Activated naive CD4-positive, alpha-beta T cell treated with anti-CD3 and anti-CD28 coated beads, Interleukin-2, amount 10 ng/mL, durations not matched to agents 7 days and 5 days (primary cell): ENCODE measurements around the gene MTTP.

Source experiments
- CTCF ChIA-PET: fragments of 350-600 bp; sonication (Branson Sonifier 250); formaldehyde crosslinking; loops from one replicate; lab custom pipeline; 2021; ENCODE audit warnings: antibody characterized with exemption; lab: Charles Lee
- DNase-seq: peaks from one replicate; pipeline ENCODE4 v3.0.0-alpha.2; 2020
- H3K27ac Mint-ChIP-seq: one replicate; pipeline ENCODE4 v1.8.0; 2021; ENCODE audit warnings: mild to moderate bottlenecking, moderate library complexity, mixed read lengths
- H3K27me3 Mint-ChIP-seq: one replicate; pipeline ENCODE4 v1.8.0; 2021; ENCODE audit warnings: mild to moderate bottlenecking, mixed read lengths
- H3K36me3 Mint-ChIP-seq: one replicate; pipeline ENCODE4 v1.8.0; 2021; ENCODE audit warnings: mixed read lengths
- H3K4me1 Mint-ChIP-seq: one replicate; pipeline ENCODE4 v1.8.0; 2021; ENCODE audit warnings: mixed read lengths
- H3K4me3 Mint-ChIP-seq: one replicate; pipeline ENCODE4 v1.8.0; 2021; ENCODE audit warnings: mild to moderate bottlenecking, moderate library complexity, mixed read lengths
- H3K9me3 Mint-ChIP-seq: one replicate; pipeline ENCODE4 v1.8.0; 2021; ENCODE audit warnings: mixed read lengths

Gene MTTP

DNA sequence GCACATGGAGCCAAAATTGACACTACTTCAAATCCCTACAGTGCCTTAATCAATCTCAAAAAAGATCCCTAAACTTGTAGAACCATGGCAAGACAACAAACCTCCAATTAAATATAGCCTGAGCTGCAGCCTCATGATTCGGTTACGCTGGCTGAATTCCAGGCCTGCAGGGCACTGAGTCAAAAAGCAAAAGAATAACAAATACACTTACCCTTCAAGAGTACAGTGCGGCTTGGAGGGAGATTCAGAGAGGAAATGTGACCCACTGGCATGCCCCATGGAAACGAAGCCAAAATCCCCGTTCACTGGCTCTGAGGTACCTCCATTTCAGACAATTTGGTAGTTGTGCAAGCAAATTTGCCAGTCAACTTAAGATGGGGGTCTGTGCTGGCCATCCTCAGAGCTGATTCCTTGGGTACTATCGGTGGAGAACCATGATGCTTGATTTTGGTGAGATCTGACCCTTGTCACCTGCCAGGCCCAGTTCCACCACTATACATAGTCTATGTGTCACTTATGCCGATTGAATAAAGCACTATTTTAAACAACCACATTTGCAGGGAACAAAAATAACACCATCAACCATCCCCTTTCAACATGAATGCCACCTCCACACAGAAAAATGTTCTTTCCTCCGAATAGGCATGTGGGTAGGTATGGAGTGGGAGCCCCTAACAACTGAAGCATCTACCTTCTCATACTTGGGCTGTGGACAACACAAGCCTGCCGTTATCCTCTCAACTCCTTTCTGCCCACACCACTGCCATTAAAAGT lies 80.9 kb downstream of the MTTP start:
- Mint-ChIP-seq H3K27me3 (no peaks in the 10 kb centered on the region), H3K4me1 (no peaks in the 10 kb centered on the region), H3K27ac (peak overlapping the region; percentile 59), H3K4me3 (no peak overlapping the region), H3K9me3 (no peaks in the 10 kb centered on the region), H3K36me3 (no peaks in the 10 kb centered on the region)
- no peak for DNase-seq
- CTCF ChIA-PET: no interaction called here

- Mint-ChIP-seq H3K27ac (no peak within 1 kb of the TSS), H3K36me3 (no peaks in the 10 kb centered on the region), H3K4me1 (no peaks in the 10 kb centered on the region), H3K9me3 (no peaks in the 10 kb centered on the region), H3K4me3 (no peak within 1 kb of the TSS), H3K27me3 (no peaks in the 10 kb centered on the region)
- DNase-seq: no peak
- CTCF ChIA-PET: no interaction called here
These were observed 83.2 kb downstream of the MTTP start, which contains the start of gene C4orf54 for GRCh38 chr4:99657798-99658197. Gene C4orf54 (minus strand): TSS chr4:99657828. CDS start chr4:99654648, 3,180 bp downstream.

- CTCF ChIA-PET: no interaction called here
- Mint-ChIP-seq H3K9me3 (no peaks in the 10 kb centered on the region), H3K27me3 (peaks cover 3% of the 10 kb centered on the region), H3K27ac (no peak overlapping the region), H3K36me3 (no peaks in the 10 kb centered on the region), H3K4me1 (no peaks in the 10 kb centered on the region), H3K4me3 (no peak overlapping the region)
- DNase-seq: no peak
These were observed 84.0 kb downstream of the MTTP start for GRCh38 chr4:99658666-99659065.

DNA sequence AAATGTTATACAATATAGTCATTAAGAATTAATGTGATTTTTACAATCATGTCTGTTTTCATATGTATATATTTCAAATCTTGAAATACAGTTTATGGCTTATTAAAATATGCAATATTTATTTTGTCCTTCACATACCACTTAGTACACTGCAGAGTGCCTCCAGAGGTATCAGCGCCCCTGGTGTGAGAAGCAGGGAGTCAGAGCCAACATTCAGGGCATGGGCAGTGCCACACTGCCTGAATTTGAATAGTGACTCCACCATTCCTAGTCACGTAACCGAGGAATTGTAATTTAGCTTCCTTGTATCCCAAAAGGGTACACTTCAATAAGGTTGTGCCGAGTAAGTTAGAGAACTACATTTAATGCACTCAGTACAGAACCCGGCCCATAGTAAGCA lies 87.3 kb downstream of the MTTP start:
- Mint-ChIP-seq H3K9me3 (no peaks in the 10 kb centered on the region), H3K4me1 (no peaks in the 10 kb centered on the region), H3K27ac (no peak overlapping the region), H3K36me3 (no peaks in the 10 kb centered on the region), H3K4me3 (no peak overlapping the region), H3K27me3 (peaks cover 4% of the 10 kb centered on the region)
- no peak for DNase-seq
- CTCF ChIA-PET: no interaction called here

DNA sequence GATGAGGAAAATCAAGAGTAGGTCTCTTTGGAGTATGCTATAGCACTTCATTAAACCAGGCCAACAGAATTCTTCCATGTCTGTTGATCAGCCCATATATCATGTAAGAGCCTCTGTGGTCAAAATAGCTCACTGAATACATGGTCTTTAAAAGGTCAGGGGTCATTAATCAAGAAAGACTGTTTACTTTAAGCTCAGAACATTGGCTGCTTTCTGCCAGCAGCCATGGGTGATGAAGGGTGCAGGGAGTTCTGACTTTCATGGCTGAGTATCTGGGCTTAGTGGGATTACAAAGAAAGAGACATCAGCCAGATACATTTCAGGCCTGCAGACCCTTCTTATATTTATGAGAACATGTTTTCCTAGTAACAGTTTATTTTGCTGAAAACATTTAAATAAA lies 90.1 kb downstream of the MTTP start:
- CTCF ChIA-PET: no interaction called here
- no peaks in the 10 kb centered on the region for H3K36me3 Mint-ChIP-seq
- H3K27ac Mint-ChIP-seq: no peak overlapping the region
- H3K4me3 Mint-ChIP-seq: no peak overlapping the region
- DNase-seq: no peak
- no peaks in the 10 kb centered on the region for H3K9me3 Mint-ChIP-seq
- no peaks in the 10 kb centered on the region for H3K4me1 Mint-ChIP-seq
- H3K27me3 Mint-ChIP-seq: peaks cover 4% of the 10 kb centered on the region

- Mint-ChIP-seq H3K27ac (no peak overlapping the region), H3K4me3 (no peak overlapping the region), H3K4me1 (no peaks in the 10 kb centered on the region), H3K36me3 (no peaks in the 10 kb centered on the region), H3K9me3 (peaks cover 3% of the 10 kb centered on the region), H3K27me3 (peaks cover 4% of the 10 kb centered on the region)
- CTCF ChIA-PET: no interaction called here
- DNase-seq: no peak
These were observed 91.4 kb downstream of the MTTP start for GRCh38 chr4:99665983-99666382.

DNA sequence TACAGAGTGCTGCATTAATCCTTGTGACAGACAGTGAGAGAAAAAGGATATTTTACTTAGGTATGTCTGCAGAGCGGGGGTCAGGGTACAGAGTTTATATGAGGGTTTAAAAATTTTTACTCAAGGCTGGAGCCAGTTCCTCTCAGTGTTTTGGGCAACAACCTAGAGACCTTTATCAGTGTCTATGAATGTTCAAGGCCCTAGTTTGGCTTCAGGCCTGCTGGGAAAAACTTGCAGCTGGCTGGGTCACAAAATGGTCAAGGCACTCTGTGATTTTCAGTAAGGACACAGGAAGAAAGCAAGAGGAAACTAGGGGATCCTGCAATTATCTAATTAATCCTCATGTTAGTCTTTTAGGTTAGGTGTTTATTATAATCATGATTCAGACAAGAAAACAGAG lies 93.8 kb downstream of the MTTP start:
- Mint-ChIP-seq H3K27ac (no peak overlapping the region), H3K36me3 (no peaks in the 10 kb centered on the region), H3K4me1 (no peaks in the 10 kb centered on the region), H3K27me3 (peaks cover 3% of the 10 kb centered on the region), H3K9me3 (peaks cover 19% of the 10 kb centered on the region), H3K4me3 (no peak overlapping the region)
- CTCF ChIA-PET: no interaction called here
- DNase-seq: no peak

DNA sequence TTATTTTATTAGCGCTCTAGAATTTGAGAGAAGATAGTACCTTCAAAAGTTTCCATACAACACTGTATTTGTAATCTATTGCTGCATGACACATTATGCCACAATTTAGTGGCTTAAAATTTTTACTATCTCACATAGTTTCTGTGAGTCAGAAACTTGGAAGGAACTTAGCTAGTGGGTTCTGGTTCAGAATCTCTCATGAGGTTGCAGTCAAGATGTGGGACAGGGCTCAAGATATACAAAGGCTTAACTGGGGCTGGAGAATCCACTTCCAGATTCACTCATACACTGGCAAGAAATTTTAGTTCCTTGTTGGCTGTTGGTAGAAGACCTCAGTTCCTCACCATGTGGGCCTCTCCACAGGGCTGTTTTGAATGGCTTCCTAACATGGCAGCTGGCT lies 94.5 kb downstream of the MTTP start:
- H3K4me3 Mint-ChIP-seq: no peak overlapping the region
- no peaks in the 10 kb centered on the region for H3K4me1 Mint-ChIP-seq
- DNase-seq: no peak
- no peaks in the 10 kb centered on the region for H3K36me3 Mint-ChIP-seq
- H3K9me3 Mint-ChIP-seq: peaks cover 22% of the 10 kb centered on the region
- CTCF ChIA-PET: no interaction called here
- H3K27ac Mint-ChIP-seq: no peak overlapping the region
- no peaks in the 10 kb centered on the region for H3K27me3 Mint-ChIP-seq

- Mint-ChIP-seq H3K27ac (no peak overlapping the region), H3K27me3 (no peaks in the 10 kb centered on the region), H3K9me3 (peaks cover 22% of the 10 kb centered on the region), H3K4me3 (no peak overlapping the region), H3K36me3 (no peaks in the 10 kb centered on the region), H3K4me1 (no peaks in the 10 kb centered on the region)
- CTCF ChIA-PET: no interaction called here
- DNase-seq: no peak
These were observed 95.9 kb downstream of the MTTP start for GRCh38 chr4:99670409-99671073.
